Mesendoderm (in vitro differentiated cells): Measurements from ENCODE around the gene UBE2I.

Source experiments
- DNase-seq: peaks from one replicate; pipeline ENCODE4 v3.0.0; 2013
- H2AK5ac ChIP-seq: 2 replicates; pipeline ENCODE4 v1.6.1; 2013; ENCODE audit warnings: low read length, inconsistent platforms
- H2BK120ac ChIP-seq: 2 replicates; pipeline ENCODE4 v1.6.1; 2013; ENCODE audit warnings: low read depth, mild to moderate bottlenecking, low read length, moderate library complexity, mixed read lengths
- H2BK15ac ChIP-seq: replicated peaks from 2 replicates; pipeline ENCODE4 v1.6.1; 2013; ENCODE audit warnings: low read depth, mild to moderate bottlenecking, moderate library complexity
- H2BK5ac ChIP-seq: 2 replicates; pipeline ENCODE4 v1.6.1; 2013; ENCODE audit warnings: low read length, inconsistent platforms
- H3K18ac ChIP-seq: 2 replicates; pipeline ENCODE4 v1.6.1; 2013; ENCODE audit warnings: mild to moderate bottlenecking, low read length, mixed read lengths
- H3K23ac ChIP-seq: one replicate; pipeline ENCODE4 v1.6.1; 2013; ENCODE audit warnings: low read length
- H3K27ac ChIP-seq: 2 replicates; pipeline ENCODE4 v1.5.1; 2013; ENCODE audit warnings: low read depth, mild to moderate bottlenecking, inconsistent platforms, low read length, moderate library complexity
- H3K27me3 ChIP-seq: 2 replicates; pipeline ENCODE4 v1.6.1; 2013; ENCODE audit warnings: low read length, control low read depth, mild to moderate bottlenecking, inconsistent platforms; ENCODE audit not compliant: insufficient read depth, poor library complexity
- H3K36me3 ChIP-seq: 2 replicates; pipeline ENCODE4 v1.6.1; 2013; ENCODE audit warnings: low read length, inconsistent platforms; ENCODE audit not compliant: control insufficient read depth, insufficient read depth
- H3K4ac ChIP-seq: one replicate; pipeline ENCODE4 v1.6.1; 2013; ENCODE audit warnings: low read depth, mild to moderate bottlenecking, low read length, moderate library complexity
- H3K4me1 ChIP-seq: 2 replicates; pipeline ENCODE4 v1.6.1; 2013; ENCODE audit warnings: low read depth, low read length, inconsistent platforms; ENCODE audit not compliant: control insufficient read depth
- H3K4me2 ChIP-seq: 2 replicates; pipeline ENCODE4 v1.6.1; 2013; ENCODE audit warnings: low read length
- H3K4me3 ChIP-seq: 2 replicates; pipeline ENCODE4 v1.5.1; 2013; ENCODE audit warnings: mild to moderate bottlenecking, low read length
- H3K56ac ChIP-seq: one replicate; pipeline ENCODE4 v1.6.1; 2013; ENCODE audit warnings: low read length
- H3K79me1 ChIP-seq: 2 replicates; pipeline ENCODE4 v1.6.1; 2013; ENCODE audit warnings: low read length, inconsistent platforms
- H3K79me2 ChIP-seq: 2 replicates; pipeline ENCODE4 v1.6.1; 2013; ENCODE audit warnings: mild to moderate bottlenecking, low read length; ENCODE audit not compliant: control insufficient read depth, insufficient read depth
- H3K9ac ChIP-seq: 2 replicates; pipeline ENCODE4 v1.6.1; 2013; ENCODE audit warnings: low read length, inconsistent platforms
- H4K5ac ChIP-seq: one replicate; pipeline ENCODE4 v1.6.1; 2013; ENCODE audit warnings: low read length
- H4K8ac ChIP-seq: one replicate; pipeline ENCODE4 v1.6.1; 2013; ENCODE audit warnings: low read depth, mild to moderate bottlenecking, control low read depth, low read length, moderate library complexity
- WGBS: extraction: QIAGEN DNeasy Blood & Tissue Kit; methylation state at CpG from one replicate; pipeline ENCODE4 v1.1.7; 2013; ENCODE audit warnings: low lambda C conversion rate, missing lambda C conversion rate; ENCODE audit not compliant: insufficient coverage; ENCODE audit errors: extremely low coverage; 5-methylcytosine and 5-hydroxymethylcytosine counted together

UBE2I gene

GRCh38 chr16:1323296-1324239, 14.1 kb downstream of the UBE2I start:
- Histone ChIP-seq H3K4me3 (no peak overlapping the region), H3K27me3 (no peaks in the 10 kb centered on the region), H3K4me1 (no peaks in the 10 kb centered on the region), H4K8ac (no peak overlapping the region), H2BK120ac (no peak overlapping the region), H2AK5ac (no peak overlapping the region), H3K79me2 (peaks cover 3% of the 10 kb centered on the region), H4K5ac (no peak overlapping the region), H3K9ac (no peak overlapping the region), H3K23ac (no peak overlapping the region), H3K27ac (no peak overlapping the region), H2BK15ac (no peak overlapping the region), H3K4ac (no peak overlapping the region), H3K79me1 (peaks cover 4% of the 10 kb centered on the region), H3K36me3 (peaks cover 14% of the 10 kb centered on the region), H3K56ac (no peak overlapping the region), H3K18ac (no peak overlapping the region), H3K4me2 (no peak overlapping the region), H2BK5ac (no peak overlapping the region)
- DNase-seq: no peak
- no CpG with 5 or more reads among the region's 35 CpGs for WGBS

GRCh38 chr16:1324286-1324826, 14.9 kb downstream of the UBE2I start:
- H3K4me1 ChIP-seq: no peaks in the 10 kb centered on the region
- no peak overlapping the region for H2AK5ac ChIP-seq
- H4K5ac ChIP-seq: no peak overlapping the region
- H3K9ac ChIP-seq: no peak overlapping the region
- no peak overlapping the region for H2BK15ac ChIP-seq
- no peak overlapping the region for H3K56ac ChIP-seq
- no peak for DNase-seq
- no peak overlapping the region for H3K4ac ChIP-seq
- no peak overlapping the region for H3K4me2 ChIP-seq
- no peak overlapping the region for H3K27ac ChIP-seq
- H3K4me3 ChIP-seq: no peak overlapping the region
- peaks cover 1% of the 10 kb centered on the region for H3K79me1 ChIP-seq
- no peaks in the 10 kb centered on the region for H3K27me3 ChIP-seq
- H3K36me3 ChIP-seq: peaks cover 11% of the 10 kb centered on the region
- no peak overlapping the region for H2BK120ac ChIP-seq
- H3K79me2 ChIP-seq: no peaks in the 10 kb centered on the region
- no CpG with 5 or more reads among the region's 22 CpGs for WGBS
- H4K8ac ChIP-seq: no peak overlapping the region
- H3K23ac ChIP-seq: no peak overlapping the region
- H2BK5ac ChIP-seq: no peak overlapping the region
- no peak overlapping the region for H3K18ac ChIP-seq

GRCh38 chr16:1325261-1325660, 15.8 kb downstream of the UBE2I start:
- Histone ChIP-seq H3K4me3 (no peak overlapping the region), H3K23ac (no peak overlapping the region), H4K8ac (no peak overlapping the region), H3K56ac (no peak overlapping the region), H3K79me1 (no peaks in the 10 kb centered on the region), H2BK120ac (no peak overlapping the region), H2BK5ac (no peak overlapping the region), H3K27ac (no peak overlapping the region), H3K9ac (no peak overlapping the region), H3K4me2 (no peak overlapping the region), H2AK5ac (no peak overlapping the region), H3K18ac (no peak overlapping the region), H3K36me3 (peaks cover 7% of the 10 kb centered on the region), H3K27me3 (no peaks in the 10 kb centered on the region), H4K5ac (no peak overlapping the region), H3K79me2 (no peaks in the 10 kb centered on the region), H3K4ac (no peak overlapping the region), H2BK15ac (no peak overlapping the region), H3K4me1 (no peaks in the 10 kb centered on the region)
- no peak for DNase-seq
- WGBS: no CpG with 5 or more reads among the region's 15 CpGs

GRCh38 chr16:1325673-1326371, 16.4 kb downstream of the UBE2I start:
- no peak overlapping the region for H2BK15ac ChIP-seq
- no peaks in the 10 kb centered on the region for H3K79me1 ChIP-seq
- H3K4me3 ChIP-seq: no peak overlapping the region
- no peaks in the 10 kb centered on the region for H3K4me1 ChIP-seq
- WGBS: no CpG with 5 or more reads among the region's 20 CpGs
- no peak overlapping the region for H2BK5ac ChIP-seq
- H3K9ac ChIP-seq: no peak overlapping the region
- no peak overlapping the region for H3K4ac ChIP-seq
- no peaks in the 10 kb centered on the region for H3K27me3 ChIP-seq
- DNase-seq: no peak
- no peak overlapping the region for H2BK120ac ChIP-seq
- H3K4me2 ChIP-seq: no peak overlapping the region
- H2AK5ac ChIP-seq: no peak overlapping the region
- no peak overlapping the region for H3K18ac ChIP-seq
- no peak overlapping the region for H4K5ac ChIP-seq
- no peak overlapping the region for H3K56ac ChIP-seq
- H4K8ac ChIP-seq: no peak overlapping the region
- peak overlapping the region; percentile 8 for H3K27ac ChIP-seq
- no peaks in the 10 kb centered on the region for H3K79me2 ChIP-seq
- H3K23ac ChIP-seq: no peak overlapping the region
- peaks cover 2% of the 10 kb centered on the region for H3K36me3 ChIP-seq

- no peak overlapping the region for H4K5ac ChIP-seq
- no peak overlapping the region for H3K56ac ChIP-seq
- H3K79me1 ChIP-seq: no peaks in the 10 kb centered on the region
- H3K9ac ChIP-seq: no peak overlapping the region
- H3K23ac ChIP-seq: no peak overlapping the region
- no peak overlapping the region for H4K8ac ChIP-seq
- no peaks in the 10 kb centered on the region for H3K36me3 ChIP-seq
- no peak overlapping the region for H2BK5ac ChIP-seq
- DNase-seq: no peak
- no CpG with 5 or more reads among the region's 17 CpGs for WGBS
- no peak overlapping the region for H3K4me3 ChIP-seq
- no peak overlapping the region for H2BK120ac ChIP-seq
- H2BK15ac ChIP-seq: no peak overlapping the region
- H2AK5ac ChIP-seq: no peak overlapping the region
- no peak overlapping the region for H3K4me2 ChIP-seq
- no peaks in the 10 kb centered on the region for H3K4me1 ChIP-seq
- no peak overlapping the region for H3K18ac ChIP-seq
- no peaks in the 10 kb centered on the region for H3K27me3 ChIP-seq
- no peak overlapping the region for H3K27ac ChIP-seq
- H3K4ac ChIP-seq: no peak overlapping the region
- H3K79me2 ChIP-seq: no peaks in the 10 kb centered on the region
Measured at GRCh38 chr16:1326391-1326790, 17.0 kb downstream of the UBE2I start.
